HPDE6-E6E7 (cell line): ENCODE measurements around the gene MDM4.

Source experiments
- DNase-seq: peaks from one replicate; pipeline ENCODE4 v3.0.0; 2011; ENCODE audit warnings: missing footprints; ENCODE audit errors: extremely low spot score

Gene MDM4

DNA sequence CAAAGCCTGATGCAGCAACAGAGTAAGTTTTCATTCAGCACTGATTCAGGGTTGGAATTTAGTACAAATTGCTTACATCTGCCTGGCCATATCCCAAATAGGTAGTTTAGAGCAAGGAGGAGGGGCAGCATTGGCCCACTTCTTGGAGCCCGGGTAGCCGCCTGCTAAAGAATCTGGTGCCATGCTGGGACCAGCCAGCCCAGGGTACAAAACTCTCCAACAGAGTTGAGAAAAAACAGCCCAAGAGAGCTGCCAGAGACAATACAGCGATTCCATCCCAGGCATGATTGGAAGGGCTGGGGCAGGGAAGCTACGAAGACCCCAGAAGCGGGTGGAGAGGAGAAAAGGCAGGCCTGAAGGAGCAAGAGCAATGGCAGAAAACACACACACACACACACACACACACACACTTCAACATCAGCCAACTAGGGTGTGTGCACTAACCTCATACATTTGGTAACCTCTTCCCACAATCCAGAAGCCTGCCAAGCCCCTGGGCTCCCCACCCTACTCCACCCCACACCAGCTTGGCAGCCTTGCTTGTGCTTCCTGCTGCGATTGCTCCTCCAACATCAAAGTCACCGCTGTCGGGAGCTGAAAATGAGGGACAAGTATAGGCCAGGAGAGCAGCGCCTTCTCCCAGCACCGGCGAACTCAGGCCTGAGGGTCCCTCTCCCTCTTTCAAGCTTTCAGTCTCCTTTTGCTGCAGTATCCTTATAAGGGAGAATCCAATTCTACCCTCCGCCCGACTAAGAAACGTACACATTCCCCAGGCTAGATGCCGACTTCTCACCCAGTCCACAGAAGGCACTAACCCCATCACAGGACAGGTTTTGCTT is 22.8 kb upstream of the MDM4 start:
- DNase-seq = peak; percentile 54

DNA sequence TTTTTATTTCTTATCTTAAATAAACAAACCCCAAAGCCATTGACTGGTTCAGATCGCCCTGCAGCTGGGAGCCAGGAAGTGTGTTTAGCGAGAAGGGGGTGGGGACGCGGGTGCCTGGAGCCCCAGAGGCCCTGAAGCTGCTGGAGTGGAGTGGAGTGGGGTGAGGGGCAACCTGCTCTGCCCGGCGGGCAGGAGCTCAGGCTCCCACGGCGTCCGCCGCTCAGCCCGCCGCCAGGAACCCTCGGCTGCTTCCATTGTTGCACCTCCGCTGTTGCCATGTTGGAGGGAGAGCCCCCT is 22.3 kb upstream of the MDM4 start:
- DNase-seq = no peak

DNA sequence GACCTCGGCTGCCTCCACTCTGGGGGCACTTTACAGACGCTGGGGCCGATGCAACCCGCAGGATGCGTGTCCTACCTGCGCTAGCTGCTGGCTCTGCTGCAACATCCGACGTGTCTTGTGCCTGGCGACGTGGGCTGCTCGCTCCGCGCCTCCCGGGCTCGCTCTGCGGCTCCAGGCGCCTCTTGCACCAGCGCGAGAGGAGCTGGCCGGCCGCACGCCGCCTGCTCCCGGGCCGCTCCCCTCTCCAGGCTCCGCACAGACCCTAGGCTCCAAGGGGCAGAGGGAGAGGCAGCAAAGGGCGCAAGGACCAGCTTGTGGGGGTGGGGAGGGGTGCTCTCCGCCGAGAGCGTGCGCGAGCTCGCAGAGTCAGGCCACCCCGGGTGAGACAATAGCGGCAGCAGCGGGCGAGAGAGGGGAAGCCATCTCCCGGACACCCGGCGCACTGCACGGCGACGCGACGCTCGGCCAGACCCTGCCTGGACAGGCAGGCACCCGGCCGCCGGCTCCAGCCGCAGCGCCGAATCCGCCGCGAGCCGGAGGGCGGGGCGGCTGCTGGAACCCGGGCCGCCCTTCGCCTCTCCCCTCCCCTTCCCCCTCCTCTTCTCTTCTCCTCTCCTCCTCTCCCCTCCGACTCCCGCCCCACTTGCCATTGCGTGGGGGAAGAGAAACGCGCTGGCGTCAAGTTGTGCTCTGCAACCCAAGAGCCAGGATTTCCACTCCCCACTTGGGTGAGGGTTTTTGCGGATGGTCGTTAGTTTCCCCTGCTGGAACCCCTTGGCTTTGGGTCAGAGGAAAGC is 21.7 kb upstream of the MDM4 start, which contains the start of gene PIK3C2B:
PIK3C2B (minus strand) TSS at position 525 of the 797 bp plus-strand sequence. CDS start 25,003 bp downstream, outside the sequence.
- DNase-seq = peak; percentile 95

DNA sequence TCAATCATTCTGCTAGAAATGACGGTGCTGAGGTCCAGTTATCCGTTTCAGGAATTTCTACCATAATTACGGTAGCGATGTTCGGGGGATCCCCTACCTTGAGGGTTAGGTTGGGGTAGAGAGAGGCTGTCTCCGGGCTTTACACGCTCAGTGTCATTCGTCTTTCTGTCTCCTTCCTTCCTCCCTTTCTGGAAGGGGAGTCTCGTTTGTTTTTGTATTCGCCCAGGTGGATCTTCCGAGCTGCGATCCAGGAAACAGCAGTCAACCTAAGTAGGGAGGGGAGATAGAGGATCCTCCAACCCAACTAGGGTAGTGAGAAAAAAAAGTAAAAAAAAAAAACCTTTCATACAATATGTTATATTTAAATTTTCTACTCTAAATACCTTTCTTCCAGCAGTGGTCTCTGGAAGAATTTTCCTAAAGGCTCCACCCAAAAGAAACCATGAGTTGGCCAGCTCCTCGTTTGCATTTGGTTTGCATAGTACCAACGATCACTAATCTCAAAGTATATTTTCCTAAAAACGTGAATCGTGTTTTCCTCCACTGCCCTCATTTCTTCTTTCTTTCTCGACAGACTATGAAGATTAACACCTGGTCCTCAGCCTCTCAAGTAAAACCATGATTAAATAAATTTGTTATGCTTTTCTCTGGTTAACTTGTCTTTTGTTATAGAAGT is 21.0 kb upstream of the MDM4 start:
- no peak for DNase-seq

DNA sequence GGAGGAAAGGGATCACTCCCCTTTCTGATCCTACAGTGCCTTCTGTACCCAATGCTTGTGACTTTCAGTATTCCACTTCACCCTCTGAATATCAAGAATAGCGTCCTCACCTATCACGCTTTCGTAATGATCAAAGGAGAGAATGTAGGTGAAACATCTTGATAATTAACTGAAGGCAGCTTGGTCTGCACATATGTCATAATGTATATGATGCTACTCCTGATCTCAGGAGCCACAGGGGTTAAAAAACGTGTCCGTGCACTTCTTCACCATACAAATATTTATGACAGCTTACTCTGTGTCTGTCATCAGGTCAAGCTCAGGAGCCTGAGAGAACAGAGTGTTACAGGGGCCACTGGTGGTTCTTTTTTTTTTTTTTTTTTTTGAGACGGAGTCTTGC is 20.4 kb upstream of the MDM4 start:
- DNase-seq = no peak

DNA sequence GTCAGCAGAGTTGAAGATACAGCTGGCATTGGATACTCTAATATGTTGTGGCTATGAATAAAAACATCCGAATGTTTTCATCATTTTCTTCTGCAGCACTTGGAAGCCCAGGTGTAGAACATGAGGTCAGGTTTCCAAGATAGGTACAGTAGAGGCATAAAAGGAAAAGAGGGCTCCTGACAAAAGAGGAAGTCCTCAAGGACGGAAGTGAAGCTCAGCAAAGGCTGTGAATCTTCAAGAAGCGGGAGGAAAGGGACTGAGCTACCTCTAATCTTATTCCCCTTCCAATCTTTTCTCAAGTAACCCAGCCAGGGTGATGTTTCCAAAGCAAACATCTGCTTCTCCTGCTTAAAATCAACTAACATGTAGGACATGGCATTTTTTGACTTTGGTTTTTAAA is 17.2 kb upstream of the MDM4 start:
- DNase-seq = no peak

DNA sequence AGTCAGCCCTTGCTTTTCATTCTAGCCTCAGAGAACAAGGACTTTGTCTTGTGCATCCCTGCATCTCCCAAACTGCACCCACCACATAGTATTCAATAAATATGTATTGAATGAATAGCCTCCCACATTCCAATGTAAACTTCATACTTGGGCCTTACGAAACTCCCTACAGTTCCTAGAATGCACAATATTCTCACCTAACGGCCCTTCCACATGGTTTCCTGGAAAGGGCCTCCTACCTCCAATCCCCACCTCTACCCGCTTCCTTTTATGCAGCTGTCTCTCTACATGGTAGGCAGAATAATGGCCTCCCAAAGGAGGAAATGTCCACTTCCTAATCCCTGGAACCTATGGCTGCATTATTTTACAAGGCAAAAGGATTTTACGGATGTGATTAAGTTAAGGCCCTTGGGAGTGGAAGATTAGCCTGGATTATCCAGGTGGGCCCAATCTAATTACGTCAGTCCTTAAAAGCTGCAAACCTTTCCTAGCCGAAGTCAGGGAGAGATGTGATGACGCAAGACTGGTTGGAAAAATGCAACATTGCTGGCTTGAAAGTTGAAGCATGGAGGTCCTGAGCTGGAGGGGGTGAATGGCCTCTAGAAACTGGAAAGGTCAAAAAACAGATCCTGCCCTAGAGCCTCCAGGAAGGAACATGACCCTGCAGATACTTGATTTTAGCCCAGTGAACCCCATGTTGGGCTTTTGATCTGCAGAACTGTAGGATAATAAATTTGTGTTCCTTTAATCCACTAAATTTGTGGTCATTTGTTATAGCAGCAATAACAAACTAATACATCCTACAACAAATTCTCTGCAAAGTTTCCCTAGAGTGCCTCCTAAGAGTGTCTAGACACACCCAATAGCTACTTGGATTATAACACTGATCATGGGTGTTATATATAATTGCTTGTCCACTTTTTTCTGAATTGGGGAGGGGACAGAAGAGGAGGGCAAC is 16.4 kb upstream of the MDM4 start:
- no peak for DNase-seq

DNA sequence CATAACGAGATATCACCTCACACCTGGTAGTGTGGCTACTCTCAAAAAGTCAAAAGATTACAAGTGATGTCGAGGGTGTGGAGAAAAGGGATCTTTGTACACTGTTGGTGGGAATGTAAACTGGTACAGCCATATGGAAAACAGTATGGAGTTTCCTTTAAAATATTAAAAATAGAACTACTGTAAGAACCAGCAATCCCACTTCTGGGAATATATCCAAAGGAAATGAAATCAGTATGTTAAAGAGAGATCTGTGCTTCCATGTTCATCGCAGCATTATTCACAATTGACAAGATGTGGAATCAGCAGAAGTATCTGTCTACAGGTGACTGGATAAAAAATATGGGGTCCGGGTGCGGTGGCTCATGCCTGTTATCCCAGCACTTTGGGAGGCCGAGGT is 14.0 kb upstream of the MDM4 start:
- DNase-seq = no peak

DNA sequence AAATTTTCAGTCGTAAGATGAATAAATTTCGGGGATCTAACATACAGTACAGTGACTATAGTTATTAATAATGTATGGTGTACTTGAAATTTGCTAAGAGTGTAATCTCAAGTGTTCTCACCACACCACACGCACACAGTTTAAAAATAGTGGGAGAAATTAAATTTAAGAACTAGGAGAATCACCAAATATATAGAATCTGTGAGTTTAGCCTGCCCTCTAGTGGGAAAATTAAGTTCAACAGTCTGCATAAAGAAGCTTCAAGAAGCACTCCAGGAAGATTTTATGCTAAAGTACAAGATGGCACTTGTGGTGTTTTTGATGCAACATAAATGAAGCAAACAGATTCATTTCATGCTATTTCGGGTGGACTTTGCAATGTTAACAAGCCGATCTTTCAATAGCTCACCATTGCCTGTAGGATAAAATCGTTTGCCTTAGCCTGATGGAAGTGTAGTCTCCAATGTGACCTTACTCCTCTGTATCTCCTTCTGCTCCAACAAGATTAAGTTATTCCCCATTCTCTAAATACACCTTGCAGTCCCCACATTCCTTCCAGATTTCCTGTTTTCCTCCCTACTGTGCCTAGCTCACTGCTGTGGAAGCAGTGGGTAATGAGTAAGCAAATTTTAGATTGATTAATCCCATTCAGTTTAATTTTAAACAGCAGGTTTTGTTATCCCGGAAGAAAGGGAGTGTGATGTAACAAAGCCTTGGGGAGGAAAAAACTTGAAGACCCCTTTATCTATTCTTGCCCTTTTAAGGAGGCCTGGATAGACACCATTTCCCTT is 12.9 kb upstream of the MDM4 start:
- no peak for DNase-seq

DNA sequence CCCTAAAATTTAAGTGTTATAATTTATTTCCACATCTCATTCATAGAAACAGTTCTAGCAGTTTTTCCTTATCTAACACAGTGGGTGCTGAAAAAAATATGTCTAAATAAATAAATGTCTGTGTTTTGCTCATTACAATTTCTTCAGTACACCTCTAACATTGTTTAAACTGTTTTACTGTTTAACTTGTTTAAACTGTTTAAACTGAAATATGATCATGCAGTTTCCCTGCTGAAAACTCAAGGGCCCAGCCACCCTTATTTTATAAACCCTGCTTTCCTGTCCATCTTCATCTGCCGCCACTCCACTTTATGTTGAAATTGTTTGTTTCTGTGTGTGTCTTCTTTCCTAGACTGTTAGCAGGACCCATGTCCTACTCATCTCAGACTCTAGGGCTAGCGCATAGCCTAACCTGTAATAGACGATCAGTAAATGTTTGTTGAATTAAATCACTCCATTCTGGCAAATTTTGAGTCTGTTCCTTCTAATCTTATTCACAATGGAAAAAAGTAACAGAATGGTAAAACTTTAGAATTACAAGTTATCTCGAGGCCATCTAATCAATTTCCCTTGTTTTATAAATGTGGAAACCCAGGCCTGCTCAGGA is 12.2 kb upstream of the MDM4 start:
- DNase-seq = no peak

DNA sequence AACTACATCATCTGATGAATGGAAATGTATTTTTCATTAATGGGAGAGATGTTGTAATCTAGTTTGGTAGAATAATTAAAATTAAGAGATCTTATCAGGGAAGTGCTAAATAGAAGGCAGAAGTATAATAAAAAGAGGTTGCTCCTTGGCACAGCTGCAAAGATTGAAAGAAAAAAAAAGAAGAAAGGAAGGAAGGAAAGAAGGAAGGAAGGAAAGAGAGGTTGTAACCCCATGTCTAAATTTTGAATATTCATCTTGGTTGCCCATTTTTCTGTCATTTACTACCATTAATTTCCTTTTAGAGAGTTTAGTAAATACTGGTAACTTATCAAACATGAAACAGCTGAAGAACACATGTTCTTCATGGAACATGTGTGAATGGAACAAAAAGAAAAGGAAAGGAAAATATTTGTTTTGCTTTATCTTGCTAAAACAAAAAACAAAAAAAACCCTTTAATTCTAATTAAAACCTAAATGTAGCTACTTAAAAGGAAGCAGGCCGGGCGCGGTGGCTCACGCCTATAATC is 10.5 kb upstream of the MDM4 start:
- DNase-seq = no peak

DNA sequence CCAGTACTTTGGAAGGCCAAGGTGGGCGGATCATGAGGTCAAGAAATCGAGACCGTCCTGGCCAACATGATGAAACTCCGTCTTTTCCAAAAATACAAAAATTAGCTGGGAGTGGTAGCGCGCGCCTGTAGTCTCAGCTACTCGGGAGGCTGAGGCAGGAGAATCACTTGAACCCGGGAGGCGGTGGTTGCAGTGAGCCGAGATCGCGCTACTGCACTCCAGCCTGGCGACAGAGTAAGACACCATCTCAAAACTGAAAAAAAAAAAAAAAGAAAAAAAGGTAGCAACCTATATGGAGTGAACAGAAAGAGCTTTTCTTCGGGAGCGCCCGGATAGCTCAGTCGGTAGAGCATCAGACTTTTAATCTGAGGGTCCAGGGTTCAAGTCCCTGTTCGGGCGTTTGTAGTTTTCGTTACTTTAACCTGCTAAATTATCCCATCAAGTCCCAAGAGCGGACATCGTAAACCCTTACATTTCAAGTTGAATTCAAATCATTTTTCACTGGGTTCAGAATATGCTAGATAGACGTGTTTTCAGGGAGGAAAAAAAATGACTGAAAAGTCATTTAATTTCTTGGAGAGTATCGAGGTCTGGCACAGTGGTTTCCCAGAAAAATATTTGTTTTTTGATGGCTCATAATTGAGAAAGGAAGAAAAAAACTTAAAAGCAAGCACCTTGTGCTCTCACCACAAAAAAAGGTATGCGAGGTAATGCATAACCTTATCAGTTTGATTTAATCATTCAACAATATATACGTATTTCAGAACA is 9.8 kb upstream of the MDM4 start:
- peak; percentile 28 for DNase-seq

DNA sequence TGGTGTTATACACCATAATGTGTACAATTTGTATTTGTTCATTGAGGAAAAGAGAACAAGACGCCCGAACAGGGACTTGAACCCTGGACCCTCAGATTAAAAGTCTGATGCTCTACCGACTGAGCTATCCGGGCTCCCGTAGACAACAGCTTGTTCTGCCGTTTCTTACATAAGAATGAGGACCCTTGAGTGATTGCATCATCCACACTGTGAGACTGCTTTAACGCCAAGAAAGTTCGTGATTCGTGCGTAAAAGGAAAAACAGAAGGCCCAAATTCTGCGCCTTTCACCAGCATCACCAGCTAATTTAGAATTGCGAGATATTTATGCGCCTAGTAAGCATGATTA is 9.3 kb upstream of the MDM4 start:
- DNase-seq = peak; percentile 45

DNA sequence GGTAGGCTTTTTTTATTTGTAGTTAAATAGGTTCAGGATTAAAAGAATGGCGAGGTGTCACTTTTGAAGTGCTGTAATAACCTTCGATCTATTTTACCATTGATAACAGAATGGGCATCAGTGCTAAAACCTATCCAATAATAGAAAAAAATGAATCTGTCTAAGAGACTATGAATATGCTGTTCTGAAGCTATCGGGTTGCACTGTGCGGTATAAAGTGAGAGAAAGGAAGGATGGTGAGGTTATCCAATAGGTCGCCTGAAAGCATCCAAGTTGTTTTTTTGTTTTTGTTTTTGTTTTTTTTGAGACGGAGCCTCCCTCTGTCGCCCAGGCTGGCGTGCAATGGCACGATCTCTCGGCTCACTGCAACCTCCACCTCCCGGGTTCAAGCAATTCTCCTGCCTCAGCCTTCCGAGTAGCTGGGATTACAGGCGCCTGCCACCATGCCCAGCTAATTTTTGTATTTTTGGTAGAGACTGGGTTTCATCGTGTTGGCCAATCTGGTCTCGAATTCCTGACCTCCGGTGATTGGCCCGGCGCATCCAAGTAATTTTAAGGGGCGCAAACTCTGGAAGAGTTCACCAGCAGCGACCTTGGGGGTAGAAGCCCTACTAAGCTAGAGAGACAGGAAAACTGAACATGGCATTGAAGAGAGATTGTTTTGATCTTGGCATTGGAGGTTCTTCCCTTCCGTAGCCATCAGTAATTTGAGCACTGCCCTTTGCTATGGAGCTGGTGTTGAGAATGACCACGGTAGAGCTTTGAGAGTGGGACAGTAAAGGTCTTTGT is 8.7 kb upstream of the MDM4 start:
- no peak for DNase-seq

DNA sequence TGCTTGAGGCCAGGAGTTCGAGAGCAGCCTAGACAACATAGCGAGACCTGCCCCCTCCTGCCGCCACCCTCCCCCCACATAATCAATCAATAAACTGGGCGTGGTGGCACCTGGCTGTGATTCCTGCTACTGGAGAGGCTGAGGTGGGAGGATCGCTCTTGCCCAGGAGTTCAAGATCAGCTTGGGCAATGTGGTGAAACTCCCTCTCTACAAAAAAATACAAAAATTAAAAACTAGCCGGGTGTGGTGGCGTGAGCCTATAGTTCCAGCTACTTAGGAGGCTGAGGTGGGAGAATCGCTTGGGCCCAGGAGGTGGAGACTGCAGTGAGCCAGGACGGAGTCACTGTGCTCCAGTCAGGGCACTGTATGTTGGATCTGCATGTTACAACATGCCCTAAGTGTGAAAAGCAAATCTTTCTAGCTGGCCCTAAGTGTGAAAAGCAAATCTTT is 7.0 kb upstream of the MDM4 start:
- DNase-seq = no peak

DNA sequence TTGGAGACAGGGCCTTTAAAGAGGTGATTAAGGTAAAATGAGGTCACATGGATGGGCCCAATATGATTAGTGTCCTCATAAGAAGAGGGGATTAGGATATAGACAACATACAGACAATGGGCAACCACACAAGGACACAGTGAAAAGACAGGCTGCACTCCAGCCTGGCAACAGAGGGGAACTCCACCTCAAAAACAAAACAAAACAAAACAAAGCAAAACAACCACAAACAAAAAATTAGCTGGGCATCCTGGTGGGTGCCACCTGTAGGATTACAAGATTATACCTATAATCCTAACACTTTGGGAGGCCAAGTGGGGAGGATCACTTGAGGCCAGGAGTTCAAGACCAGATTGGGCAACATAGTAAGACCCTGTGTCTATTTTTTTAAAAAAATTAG is 4.8 kb upstream of the MDM4 start:
- DNase-seq = no peak

DNA sequence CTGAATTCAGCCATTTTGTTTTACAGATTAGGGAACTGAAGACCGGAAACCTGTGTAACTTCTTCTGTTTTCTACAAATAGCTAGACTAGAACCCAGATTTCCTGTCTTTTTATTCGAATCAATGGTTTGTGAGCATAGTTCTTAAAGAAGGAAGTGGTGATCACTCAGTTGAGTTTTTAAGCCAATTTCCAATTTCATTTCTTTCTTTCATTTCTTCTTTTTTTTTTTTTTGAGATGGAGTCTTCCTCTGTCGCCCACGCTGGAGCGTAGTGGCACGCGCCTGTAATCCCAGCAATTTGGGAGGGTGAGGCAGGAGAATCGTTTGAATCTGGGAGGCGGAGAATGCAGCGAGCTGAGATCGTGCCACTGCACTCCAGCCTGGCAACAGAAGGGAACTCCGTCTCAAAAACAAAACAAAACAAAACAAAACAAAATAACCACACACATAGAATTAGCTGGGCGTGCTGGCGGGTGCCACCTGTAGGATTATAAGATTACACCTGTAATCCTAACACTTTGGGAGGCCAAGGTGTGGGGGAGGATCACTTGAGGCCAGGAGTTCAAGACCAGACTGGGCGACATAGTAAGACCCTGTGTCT is 3.0 kb upstream of the MDM4 start:
- no peak for DNase-seq

DNA sequence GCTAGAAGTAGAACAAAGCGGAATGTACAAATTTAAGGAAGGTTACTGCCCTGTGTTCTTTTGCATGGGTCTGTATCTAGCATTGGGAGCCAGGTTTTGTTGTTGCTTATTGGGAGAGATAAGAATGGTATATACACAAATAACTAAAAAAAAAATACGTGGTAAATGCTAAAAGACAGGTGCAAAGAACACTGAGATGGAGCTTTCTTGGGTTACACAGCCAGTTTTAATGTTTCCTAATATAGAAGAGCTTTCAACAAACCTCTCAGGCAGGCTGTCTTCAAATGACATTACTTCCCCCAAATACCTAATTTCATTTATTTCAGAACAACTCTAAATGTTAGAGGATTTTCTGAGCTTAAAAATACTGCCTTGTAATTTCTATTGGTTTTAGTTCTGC is 1.4 kb upstream of the MDM4 start:
- no peak for DNase-seq
